GM21723 (cell line): Measurements from ENCODE around the gene GTF2F1.
"Not testable (repeated sequence)": the region's sequence is repeated elsewhere in the genome, so short reads cannot be mapped to it uniquely, and the experiment has no call there.

Experiments
- ATAC-seq: cut with Tn5 transposase; IDR thresholded peaks from one replicate; pipeline ENCODE4 v1.9.1; 2021; ENCODE audit warnings: mild to moderate bottlenecking, moderate library complexity; ENCODE audit not compliant: unreplicated experiment

Gene GTF2F1

DNA sequence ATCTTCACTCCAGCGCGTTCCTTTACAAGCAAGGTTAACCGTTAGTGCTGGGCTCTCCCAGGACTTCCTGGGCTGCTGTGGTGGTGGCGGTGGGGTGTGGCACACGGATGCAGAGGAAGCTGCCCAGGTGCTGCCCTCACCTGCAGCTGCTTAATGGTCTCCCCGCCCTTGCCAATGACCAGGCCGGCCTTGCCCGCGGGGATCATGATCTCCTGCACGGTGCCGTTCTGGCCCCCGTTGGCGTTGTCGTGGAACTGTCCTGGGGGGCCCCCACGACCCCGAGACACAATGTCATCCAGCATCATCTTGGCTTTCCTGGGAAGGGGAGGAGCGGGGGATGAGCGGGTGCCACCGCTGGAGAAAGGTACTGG, 25.6 kb upstream of the GTF2F1 start:
- no peak for ATAC-seq

DNA sequence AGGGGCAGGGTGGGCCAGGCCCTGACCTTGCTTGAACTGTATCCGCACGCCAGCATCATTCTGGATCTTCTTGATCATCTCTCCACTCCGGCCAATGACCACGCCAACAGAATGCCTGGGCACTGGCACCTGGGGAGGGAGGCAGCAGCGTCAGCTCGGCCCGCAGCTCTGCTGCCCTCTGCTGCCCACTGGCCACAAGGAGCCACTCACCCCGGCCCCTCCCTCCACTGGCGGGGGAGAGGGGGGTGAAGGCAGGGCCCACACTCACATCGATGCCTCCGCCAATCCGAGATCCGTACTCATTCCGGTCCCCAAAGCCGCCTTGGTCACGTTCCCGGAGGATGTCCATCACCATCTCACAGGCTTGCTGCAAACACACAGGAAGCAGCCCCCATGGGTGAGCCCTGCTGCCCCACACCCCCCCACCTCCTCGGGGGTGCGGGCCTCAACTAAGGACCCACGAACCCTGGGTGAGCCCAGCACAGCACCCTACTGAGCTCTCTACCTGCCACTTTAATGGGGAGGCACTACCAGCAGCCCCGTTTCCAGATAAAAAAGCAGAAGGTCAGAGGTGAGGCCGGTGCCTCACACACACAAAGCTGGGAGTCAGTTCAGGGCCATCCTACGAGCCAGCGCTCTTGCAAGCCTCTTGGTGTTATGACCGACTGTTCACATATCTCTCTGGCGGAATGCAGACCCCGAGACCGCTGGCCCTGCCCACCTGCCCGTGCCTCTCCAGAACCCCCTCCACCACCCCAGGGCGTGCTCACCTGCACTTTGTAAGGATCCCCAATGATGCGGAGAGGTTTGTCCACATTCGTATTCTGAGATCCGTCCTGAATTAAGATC, 25.0 kb upstream of the GTF2F1 start:
- ATAC-seq: no peak

DNA sequence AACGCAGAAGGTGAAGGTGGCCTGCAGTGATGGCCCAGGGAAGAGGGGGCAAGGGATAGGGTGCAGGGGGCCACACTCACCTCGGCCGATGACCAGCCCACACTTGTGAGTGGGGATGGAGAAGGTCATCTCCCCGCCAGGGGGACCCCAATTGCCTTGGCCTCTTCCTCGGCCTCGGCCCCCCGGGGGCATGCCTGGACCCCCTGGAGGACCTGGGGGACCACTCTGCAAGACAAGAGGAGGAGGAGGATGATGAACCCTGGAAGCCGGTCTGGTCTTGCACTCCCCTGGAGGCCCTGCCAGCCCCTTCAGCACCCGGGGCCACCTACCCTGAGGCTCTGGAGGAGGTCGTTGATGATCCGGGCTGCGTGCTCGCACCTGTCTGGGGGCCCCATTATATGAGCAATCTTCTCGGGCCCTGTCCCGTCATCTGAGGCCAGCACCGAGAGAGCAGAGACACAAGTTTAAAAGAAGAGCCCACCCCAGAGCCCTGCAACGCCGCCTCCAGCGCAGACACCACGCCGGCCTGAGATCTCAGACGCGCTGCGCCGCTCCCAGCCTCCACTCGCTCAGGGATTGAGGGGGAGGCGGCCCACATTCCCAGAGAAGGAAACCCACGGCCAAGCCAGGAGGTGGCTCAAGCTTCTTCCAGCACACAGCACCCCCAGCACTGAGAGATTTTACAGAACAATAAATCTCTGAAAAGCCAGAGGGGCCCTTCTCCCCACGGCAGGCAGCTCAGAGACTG, 23.9 kb upstream of the GTF2F1 start:
- no peak for ATAC-seq

DNA sequence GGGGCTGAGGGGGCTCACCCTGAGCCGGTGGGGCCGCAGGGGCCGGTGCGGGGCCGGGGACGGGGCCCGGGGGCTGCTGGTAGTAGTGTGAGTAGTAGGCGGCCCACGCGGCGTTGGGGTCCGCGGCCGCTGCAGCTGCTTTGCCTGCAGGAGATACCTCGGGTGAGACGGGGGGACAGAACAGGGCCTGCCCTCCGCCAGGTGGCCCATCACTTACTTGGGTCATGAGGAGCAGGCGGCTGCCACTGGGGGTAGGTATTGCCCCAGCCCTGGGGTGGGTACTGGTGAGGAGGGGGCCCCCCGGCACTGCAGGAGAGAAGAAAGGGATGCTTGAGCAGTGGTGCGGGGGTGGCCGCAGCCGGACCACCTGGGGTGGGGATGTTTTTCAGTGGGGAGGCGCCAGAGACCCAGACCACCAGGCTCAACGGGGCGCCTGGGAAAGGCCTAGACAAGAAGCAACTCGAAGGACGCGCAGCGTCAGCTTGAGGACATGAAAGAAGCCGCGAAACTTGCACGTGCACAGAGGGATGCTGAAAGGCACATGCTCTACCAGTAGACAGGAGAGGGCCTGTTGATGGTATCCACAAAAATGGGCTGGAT, 22.7 kb upstream of the GTF2F1 start:
- ATAC-seq: no peak

DNA sequence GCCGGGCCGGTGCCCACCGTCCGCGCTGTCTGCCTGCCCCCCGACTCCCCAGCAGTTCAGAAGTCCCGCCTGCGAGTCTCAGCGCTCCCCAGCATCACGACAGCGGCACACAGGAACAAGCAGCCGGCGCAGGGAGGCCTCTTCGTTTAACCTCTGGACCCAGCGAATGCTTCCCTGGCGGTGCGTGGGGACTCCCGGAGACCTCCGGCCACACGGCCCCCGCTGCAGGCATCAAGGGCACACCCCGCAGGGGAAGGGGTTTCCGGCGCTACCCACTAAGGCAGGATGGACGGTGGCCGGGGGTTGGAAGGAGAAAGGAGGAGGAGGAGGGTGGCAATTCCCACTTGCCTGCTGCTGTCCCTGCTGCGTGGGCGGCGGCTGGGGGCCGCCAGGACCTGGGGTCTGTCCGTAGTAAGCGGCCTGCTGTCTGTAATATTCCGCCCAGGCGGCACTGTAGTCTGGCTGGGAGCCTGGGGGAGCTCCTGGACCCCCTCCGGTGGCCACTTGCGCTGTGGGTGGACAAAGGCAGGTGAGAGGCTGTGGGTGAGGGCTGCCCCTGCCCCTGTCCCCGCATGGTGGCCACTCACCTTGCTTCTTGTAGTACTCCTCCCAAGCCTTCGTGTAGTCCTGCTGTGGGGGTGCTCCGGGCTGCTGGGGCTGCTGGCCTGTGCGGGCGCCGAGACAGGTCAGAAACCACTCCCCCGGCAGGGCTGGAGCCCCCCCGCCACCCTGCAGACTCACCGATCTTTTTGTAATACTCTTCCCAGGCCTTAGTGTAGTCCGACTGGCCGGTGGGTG, 22.0 kb upstream of the GTF2F1 start:
- ATAC-seq: no peak

DNA sequence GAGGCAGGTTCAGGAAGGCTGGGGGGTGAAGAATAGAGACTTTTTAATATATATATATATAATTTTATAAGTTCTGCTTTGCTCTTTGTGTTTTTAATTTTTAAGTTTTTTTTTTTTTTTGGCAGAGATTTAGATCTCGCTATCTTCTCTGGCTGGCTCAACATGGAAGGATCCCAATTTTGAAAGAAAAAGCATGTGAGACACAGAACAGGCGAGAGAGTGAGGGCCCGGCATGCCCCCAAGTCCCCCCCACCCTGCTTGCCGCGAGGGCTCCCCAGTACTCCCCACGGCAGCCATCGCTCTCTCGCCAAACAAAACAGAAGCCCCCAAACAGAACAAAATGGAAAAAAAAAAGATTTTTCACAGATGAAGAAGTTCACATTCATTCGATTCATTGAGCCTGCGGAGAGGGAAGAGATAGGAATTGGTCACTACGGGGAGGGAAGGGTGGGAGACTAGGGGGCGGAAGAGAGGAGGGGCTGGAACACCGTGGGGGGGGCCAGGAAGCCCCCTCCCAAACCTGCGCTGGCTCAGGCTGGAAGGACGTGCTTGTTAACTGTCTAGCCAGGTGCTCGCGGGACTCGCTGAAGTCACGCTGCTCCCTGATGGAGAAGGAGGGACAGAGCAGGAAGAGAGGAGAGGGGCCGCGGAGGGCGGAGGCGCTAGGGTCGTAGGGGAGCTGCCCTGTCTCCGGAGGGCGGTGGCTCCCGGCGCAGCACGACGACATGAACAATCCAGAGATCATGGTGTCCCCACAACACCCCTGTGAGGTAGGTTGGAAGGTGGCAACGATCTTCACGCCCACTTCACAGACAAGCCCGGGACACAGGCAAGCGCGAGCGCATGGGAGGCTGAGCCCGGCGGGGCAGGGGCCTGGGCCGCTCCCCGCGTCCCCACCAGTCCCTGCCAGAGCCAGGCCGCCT, 21.0 kb upstream of the GTF2F1 start:
- ATAC-seq: no peak

DNA sequence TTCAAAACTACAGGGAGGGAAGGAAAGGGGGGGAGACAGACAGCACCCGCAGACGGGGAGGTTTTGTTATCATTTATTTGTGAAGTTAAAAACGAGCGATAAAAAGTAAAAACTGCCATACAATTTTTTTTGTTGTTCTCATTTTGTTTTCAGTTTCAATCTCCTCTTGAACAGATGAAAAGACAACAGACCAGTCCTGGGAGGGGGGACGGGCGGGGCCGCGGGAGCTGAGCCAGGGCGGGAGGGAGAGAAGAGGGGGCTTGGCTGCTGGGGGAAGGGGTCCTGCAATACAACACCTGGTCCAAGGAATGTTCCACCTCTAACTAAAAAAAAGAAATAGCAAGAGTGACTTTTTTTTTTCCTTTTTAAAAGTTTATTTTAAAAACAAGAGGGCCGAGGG, 20.3 kb upstream of the GTF2F1 start:
- ATAC-seq: no peak

DNA sequence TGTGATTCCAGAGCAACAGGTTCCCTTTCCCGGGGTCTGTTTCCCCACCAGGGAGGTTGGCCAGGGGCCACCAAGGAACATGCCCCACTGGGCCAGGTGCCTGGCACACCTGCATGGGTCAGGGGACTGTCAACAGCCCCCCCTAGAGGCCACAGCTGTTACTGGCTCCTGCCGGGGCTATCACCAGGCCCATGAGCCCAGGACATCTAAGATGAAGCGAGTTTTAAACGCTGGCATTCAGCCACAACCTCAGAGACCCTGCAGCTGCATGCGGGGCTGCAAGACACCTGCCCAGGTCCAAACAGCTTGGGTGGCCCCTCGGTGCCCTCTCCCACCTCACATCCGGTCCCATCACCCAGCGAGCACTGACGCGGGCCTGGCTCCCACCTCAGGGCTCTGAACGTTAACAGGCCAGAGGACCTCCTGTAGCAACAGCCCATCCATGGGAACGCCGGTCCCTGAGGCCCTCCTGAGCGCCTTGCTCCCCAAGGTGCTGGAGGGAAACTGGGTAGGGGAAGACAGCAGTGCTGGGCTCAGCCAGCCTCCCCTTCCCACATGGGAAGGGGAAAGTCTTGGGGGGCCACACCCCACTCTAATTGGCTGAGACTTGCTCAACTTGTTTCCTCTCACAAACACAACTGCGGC, 19.6 kb upstream of the GTF2F1 start:
- ATAC-seq: no peak

DNA sequence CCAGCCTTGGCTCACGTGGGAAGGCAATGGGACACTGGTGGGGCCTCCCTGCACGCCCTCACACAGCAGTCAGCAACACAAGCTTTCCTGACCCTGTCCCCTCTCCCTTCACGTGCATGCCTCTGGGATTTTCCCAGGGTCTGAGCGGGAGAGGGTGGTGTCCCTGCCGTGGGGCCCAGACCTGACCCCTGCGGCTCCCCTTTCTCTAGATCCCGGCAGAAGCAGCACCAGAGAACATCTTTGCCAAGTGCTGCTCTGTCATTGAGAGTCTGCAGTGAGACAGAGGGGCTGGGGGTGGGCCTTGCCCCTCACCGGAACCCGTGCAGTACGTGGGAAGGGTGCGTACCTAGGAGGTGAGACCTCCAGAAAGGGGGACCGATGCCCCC, 19.1 kb upstream of the GTF2F1 start:
- ATAC-seq: no peak

DNA sequence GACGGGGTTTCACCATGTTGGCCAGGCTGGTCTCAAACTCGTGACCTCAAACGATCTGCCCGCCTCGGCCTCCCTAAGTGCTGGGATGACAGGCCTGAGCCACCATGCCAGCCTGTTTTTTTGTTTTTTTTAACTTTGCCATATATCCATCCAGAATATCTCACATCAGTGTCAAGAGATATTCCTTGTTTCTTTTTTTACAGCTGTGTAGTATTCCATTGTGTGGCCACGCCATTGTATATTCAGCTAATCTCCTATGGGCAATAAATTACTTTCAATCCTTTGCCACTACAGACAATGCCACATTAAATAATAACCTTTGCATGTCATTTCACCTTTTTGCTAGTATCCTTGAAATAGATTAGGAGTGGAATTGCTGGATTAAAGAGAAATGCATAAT, 16.4 kb upstream of the GTF2F1 start:
- ATAC-seq: no peak

DNA sequence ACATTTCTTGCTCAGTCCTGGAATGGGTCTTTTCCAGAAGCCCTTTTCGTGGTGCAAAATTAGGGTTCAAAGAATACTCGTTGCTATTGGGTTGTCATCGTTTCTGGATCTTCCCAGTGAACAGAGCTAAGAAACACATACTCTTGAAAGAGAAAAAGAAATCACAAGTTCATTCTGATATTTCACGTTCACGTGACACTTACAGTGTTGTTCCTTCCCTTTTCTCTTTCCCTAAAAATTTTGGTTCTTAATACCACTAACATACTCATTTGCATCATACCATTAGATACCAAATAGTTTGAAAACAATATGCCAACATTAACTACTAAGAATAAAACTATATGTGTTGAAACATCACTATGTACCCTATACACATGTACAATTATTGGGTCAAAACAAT, 13.4 kb upstream of the GTF2F1 start:
- no peak for ATAC-seq

DNA sequence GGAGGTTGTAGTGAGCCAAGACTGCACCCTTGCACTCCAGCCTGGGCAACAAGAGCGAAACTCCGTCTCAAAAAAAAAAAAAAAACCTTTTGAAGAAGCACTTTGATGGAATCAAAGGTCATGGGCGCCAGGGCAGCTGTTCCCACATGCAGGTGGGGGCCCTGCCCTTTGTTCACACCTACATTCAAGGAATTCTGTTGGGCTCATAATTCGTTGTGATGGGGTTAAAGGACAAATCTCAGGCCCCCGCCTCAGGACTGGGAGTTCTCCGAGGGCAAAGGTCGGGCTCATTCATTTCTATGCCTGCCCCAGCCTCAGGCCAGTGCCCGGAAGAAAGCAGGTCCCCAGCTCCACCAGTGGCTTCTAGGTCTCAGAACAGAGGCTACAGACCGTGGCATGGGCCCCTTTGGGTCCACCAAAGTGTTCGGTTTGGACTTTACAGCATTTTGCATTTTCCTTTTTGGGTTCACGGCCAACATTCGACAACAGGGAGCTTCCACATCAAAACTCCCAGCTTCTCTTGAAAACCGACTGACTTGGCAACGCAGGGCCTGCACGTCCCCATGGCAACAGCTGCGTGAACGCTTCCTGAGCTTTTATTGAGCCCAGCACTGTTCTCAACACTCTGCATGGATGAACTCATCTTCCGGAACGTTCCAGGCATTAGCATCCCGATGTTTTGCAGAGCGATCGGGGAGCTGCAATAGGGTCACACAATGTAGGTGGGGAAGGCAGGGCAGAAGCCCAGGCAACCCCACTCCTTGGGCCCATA, 10.1 kb upstream of the GTF2F1 start:
- ATAC-seq: no peak

DNA sequence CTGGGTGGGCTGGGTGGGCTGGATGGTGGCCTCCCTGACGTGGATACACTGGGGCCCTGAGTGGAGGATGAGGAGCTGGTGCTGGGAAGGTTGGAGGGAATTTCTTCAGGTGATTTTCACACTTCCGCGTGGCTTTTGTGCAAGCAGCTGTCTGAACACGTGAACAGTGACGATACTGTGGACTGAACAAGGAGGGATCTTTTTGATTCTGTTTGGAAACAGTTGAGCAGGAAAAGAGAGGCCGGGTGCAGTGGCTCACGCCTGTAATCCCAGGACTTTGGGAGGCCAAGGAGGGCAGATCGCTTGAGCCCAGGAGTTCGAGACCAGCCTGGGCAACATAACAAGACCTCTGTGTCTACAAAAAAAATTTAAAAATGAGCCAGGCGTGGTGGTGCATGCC, 9.1 kb upstream of the GTF2F1 start:
- ATAC-seq: no peak

DNA sequence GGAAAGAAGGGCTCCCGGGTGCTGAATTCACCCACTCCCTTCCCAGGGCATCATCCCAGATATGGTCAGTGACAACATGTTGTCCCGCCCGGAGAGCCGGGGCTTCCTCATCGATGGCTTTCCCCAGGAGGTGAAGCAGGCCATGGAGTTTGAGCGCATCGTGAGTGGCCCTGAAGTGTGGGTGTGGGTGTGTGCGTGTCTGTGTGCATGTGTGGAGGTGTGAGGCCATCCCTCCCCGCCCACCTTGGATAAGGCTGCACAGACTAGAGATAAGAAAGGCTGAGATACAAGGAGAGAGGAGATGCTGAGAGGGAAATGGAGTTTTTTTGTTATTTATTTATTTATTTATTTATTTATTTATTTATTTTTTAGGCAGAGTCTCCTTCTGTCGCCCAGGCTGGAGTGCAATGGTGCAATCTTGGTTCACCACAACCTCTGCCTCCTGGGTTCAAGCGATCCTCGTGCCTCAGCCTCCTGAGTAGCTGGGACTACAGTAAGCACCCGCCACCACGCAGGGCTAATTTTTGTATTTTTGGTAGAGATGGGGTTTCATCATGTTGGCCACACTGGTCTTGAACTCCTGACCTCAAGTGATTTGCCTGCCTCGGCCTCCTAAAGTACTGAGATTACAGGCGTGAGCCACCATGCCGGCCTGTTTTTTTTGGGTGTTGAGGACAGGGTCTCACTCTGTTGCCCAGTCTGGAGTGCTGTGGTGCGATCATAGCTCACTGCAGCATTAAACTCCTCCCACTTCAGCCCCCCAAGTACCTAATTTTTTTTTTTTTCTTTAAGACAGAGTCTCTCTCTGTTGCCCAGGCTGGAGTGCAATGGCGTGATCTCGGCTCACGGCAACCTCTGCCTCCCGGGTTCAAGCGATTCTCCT, 7.3 kb upstream of the GTF2F1 start:
- ATAC-seq: not testable (repeated sequence)

DNA sequence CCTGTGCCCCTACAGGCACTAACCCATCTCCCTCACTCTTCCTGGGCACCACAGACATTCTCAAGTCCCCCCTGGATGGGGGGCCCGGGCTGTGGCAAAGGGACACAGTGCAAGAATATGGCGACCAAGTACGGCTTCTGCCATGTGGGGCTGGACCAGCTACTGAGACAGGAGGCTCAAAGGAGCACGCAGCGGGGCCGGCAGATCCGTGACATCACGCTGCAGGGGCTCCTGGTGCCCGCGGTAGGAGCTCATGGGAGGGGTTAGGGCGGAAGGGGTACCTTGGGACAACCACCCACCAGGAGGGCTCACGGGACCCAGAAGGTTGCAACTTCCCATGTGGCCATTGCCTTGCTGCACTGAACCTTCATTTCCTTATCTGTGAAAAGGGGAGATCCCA, 3.3 kb upstream of the GTF2F1 start:
- ATAC-seq: no peak

DNA sequence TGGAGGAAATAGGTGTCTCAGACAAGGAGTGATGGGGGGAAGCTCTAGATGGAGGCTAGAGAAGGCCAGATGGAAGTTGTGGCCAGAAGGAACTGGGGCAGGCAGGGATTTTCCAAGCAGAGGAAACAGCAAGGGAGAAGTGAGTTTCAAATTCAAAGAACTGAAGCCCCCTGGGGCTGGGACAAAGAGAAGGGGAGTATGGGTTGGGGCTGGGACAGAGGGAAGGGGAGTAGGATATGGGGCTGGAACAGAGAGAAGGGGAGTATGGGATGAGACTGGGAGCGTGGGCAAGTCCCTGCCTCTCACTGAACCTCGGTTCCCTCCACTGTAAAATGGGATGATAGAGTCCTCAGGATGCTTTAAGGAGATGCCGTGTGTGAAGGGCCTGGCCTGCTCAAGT, 1.9 kb upstream of the GTF2F1 start:
- no peak for ATAC-seq

DNA sequence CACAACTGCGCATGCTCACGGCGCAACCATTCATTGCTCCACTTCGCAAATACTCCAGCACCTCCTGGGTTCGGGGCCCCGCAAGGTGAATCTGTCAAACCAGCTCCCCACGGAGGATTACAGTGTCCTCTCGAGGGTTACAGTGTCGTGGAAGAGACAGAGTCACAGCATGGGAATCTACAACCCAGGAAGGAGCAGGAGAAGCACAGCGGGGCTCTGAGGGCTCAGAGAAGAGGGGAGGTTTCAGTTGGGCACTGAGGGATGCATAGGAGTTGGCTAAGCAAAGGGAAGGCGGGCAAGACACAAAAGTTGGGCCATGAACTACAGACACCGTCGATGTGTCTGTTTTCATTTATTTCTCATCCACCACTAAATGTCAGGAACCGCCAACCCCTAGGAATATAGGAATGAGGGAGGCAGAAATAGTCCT, 1.0 kb upstream of the GTF2F1 start:
- ATAC-seq: no peak
